GM19099 (cell line): Measurements from ENCODE around the gene STK24.

Experiments
- POLR2A ChIP-seq: IDR thresholded peaks from 3 replicates; pipeline ENCODE4 v1.6.1; 2011; ENCODE audit warnings: low read depth; ENCODE audit not compliant: insufficient read length; ENCODE audit errors: extremely low read depth

The STK24 gene

GRCh38 chr13:98576963-98577835 is at the start of gene STK24:
TSS of gene STK24 (minus strand) at chr13:98577107. CDS start at chr13:98576786, 321 bp downstream.
- peak; percentile 81 for TF ChIP-seq POLR2A

- TF ChIP-seq POLR2A: no peak
Measured at GRCh38 chr13:98626298-98626935, 49.5 kb upstream of the STK24 start.

GRCh38 chr13:98622931-98623331 is 46.0 kb upstream of the STK24 start:
- no peak for TF ChIP-seq POLR2A

- no peak for TF ChIP-seq POLR2A
Measured at GRCh38 chr13:98619556-98619955, 42.6 kb upstream of the STK24 start.

GRCh38 chr13:98613591-98613990 is 36.7 kb upstream of the STK24 start:
- TF ChIP-seq POLR2A: no peak

- no peak for TF ChIP-seq POLR2A
Measured at GRCh38 chr13:98609756-98610155, 32.8 kb upstream of the STK24 start.

- no peak for TF ChIP-seq POLR2A
Measured at GRCh38 chr13:98606296-98606695, 29.4 kb upstream of the STK24 start.

GRCh38 chr13:98599502-98600328 is 22.8 kb upstream of the STK24 start:
- no peak for TF ChIP-seq POLR2A

GRCh38 chr13:98598043-98598442 is 21.1 kb upstream of the STK24 start:
- TF ChIP-seq POLR2A: no peak

GRCh38 chr13:98595134-98595533 is 18.2 kb upstream of the STK24 start:
- no peak for TF ChIP-seq POLR2A

- no peak for TF ChIP-seq POLR2A
Measured at GRCh38 chr13:98592362-98592732, 15.4 kb upstream of the STK24 start.

- TF ChIP-seq POLR2A: no peak
Measured at GRCh38 chr13:98591721-98592361, 14.9 kb upstream of the STK24 start.

- TF ChIP-seq POLR2A: no peak
Measured at GRCh38 chr13:98586400-98587345, 9.8 kb upstream of the STK24 start.

- no peak for TF ChIP-seq POLR2A
Measured at GRCh38 chr13:98585946-98586345, 9.0 kb upstream of the STK24 start.
